GM20431 (cell line): ENCODE results near the gene ABHD12.
"Not testable (repeated sequence)": the region's sequence is repeated elsewhere in the genome, so short reads cannot be mapped to it uniquely, and the experiment has no call there.

ENCODE experiments used
- in situ Hi-C: fragments of 300-500 bp; cut with MseI, MboI; formaldehyde crosslinking; loops from one replicate; pipeline ENCODE4 v1.15.0; 2020; ENCODE audit warnings: low sequenced_read_pairs; ENCODE audit not compliant: unreplicated experiment

ABHD12 gene

DNA sequence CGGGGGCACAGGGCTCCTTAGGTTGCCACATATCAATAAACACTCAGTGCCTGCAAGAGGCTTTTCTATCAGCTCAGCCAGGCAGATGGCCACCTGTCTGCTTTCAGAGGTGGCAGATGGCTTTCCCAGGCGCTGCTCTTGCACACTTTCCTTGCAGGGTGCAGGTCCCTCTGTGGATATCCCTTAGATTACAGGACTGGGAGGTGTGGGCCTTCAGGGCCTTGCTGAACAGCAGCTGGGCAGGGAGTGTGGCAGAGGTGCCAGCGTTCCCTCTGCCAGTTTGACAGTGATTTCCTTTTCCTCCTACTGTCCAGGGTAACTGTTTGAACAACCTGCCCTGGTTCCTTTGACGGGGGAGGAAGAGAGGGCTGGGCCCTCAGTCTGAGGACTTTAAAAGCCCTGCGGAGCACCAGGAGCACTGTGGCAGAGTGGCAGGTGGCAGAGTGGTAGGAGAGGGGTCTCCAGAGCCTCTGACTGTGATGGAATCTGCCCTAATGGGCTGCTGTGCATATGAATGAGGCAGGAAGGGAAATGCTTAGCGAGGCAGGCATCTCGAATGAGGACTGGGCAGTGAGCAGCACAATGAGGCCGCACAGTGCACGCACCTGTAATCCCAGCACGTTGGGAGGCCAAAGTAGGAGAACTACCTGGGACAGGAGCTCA lies 34.2 kb downstream of the ABHD12 start:
- in situ Hi-C loops: no loop called here

DNA sequence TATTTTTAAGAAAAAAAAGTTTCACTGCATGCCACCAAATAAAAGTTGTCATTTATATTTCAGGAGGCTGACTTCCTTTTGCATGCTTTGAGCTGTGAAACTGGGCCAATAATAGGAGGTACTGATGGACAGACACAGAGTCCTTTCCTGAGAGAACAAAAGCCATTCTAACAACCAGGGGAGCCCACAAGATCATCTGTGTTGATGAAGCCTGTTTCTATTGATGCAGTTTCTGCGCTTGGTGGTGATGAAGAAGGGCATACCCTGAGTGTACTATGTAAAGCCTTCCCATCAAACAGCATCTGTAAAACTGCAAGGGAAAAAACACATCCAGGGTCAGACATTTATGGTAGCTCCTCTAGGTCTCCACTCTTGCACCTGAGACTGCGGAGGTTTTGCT lies 34.8 kb downstream of the ABHD12 start:
- in situ Hi-C loops: no loop called here

DNA sequence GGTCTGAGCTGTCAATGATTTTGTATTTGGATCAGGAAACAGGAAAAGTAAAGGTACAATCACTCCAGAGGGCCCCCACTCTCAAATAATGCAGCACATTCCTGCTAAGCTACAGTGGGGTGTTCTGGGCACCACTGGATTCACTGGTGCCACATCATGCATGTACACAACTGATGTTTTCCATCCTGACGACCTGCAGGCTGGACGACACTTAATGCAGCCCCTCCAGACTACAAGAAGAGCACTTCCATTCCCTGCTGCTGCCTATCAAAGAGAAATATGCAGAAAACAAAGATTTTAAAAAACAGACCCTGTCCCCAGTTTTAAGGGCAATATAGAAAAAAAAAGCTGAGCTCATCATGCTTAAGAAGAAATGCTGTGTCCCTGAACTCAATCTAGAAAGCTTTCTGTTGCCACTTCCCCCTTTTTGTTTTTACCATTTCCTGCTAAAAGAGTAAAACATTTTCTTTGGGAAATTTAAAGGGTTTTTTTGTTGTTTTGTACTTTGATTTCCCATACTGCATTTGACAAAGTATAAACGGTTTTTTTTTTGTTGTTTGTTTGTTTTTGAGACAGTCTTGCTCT lies 35.5 kb downstream of the ABHD12 start:
- in situ Hi-C loops: no loop called here

DNA sequence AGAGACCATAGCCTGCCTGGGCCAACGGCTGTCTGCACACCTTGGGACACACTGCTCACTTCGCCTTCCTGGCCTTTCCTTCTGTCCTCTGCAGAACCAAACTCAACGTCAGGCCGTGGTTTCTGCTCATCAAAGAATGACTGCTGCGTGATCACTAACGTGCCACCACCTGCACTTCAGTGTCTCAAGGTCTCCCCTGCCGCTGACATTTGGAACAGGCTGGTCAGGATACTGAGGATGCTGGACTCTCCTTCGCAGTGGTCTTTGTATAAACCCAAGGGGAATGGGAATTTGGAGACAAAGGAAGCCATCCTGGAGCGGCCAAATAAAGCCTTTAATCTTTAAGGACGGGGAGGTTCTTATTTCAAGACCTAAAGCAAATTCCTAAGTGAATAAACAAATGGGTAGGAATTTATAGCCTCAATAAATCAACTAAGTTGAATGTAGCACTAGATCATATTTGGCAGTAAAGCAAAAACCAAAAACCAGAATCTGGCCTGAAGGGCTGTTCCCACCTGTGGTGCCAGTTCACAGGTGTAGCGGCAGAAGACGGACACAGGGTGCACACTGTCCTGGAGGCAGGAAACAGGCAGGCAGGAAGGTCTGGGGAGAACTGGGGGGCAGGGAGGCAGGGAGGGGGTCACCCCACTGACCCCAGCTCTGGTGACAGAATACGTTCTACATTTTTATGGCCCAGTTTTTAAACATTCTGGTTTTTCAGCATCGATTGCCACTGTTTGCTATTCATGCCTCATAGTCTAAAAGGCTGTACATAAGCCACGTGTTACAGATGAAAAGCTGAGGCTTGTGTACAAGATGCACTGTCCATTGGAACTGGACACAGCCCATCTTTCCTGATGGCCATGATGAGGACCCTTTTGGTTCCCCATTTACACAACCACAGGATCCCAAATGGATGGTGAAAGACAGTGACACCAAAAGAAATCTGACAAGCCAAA lies 36.6 kb downstream of the ABHD12 start:
- in situ Hi-C loops: no loop called here

DNA sequence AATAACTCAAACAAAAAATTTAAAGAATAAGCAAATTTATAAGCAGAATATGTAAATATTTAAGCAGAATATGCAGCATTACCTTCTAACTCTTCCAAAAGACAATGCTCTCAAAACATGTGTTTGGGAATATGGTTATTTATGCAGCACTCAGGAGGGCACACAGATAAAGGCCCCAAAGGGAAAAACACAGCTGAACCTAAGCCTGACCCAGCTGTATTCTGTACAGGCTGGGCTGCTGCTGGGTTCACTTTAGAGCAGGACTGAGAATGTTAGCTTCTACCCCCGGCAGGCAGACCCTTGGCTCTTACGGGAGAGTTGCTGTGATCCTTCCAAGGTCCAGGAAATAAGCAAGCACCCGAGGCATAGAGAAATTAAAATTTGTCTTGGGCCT lies 37.3 kb downstream of the ABHD12 start:
- in situ Hi-C loops: no loop called here

DNA sequence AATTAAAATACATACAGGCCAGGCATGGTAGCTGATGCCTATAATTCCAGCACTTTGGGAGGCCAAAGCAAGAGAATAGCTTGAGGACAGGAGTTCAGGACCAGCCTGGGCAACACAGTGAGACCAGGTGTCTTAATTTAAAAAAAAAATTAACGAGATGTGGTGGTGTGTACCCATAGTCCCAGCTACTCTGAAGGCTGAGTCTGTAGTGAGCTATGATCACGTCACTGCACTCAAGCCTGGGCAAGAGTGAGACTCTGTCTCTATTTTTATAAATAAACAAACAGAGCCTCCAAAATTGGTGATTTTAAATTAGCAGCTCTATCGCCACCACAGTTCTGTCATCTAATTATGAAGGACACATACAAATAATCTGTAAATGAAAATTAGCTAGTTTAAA lies 37.9 kb downstream of the ABHD12 start:
- in situ Hi-C loops: no loop called here

DNA sequence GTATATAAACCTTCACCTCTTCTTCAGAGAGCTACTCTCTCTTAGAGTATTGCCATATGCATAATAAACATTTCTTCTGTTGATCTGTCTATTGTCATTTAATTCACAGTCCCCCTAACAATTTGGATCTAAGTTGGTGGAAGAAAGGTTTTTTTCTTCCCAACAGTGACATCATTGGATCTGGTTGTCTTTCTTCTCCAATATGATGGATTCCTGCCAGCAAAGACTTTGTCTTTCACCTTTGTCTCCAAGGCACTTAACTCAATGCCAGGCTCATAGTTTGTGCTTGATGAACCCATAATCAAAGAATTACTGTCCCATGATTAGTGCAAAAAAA lies 39.6 kb downstream of the ABHD12 start:
- in situ Hi-C loops: no loop called here

DNA sequence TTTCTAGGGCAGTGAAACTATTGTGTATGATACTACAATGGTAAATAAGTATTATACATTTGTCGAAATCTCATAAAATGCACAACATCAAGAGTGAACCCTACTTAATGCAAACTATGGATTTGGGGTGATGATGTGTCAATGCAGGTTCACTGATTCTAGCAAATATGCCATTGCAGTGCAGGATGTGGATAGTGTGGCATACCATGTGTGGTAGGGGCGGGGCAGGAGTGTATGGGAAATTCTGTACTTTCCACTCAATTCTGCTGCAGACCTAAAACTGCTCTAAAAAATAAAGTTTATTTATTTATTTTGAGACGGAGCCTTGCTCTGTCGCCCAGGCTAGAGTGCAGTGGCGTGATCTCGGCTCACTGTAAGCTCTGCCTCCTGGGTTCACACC lies 44.3 kb downstream of the ABHD12 start:
- in situ Hi-C loops: no loop called here

DNA sequence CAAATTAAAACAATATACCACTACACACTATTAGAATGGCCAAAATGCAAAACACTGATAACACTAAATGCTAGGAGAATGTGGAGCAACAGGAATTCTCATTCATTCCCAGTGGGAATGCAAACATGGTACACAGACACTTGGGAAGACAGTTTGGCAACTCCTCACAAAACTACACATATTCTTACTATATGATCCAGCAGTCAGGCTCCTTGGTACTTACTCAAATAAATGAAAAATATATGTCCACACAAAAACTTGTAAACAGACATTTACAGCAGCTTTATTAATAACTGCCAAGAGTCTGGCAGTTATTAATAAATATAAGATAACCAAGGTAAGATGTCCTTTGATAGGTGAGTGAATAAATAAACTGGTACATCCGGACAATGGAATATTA lies 44.9 kb downstream of the ABHD12 start:
- in situ Hi-C loops: no loop called here

DNA sequence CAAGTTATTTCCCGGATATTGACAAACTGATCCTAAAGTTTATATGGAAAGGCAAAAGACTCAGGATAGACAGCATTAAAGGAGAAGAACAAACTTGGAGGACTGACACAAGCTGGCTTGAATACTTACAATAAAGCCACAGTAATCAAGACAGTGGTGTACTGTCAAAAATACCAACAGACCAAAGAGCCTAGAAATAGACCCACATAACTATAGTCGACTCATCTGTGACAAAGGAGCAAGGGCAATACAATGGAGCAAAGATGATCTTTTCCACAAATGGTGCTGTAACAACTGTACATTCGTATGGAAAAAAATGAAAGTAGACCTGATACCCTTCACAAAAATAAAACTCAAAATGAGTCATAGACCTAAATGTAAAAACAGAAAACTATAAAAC lies 46.0 kb downstream of the ABHD12 start:
- in situ Hi-C loops: no loop called here

DNA sequence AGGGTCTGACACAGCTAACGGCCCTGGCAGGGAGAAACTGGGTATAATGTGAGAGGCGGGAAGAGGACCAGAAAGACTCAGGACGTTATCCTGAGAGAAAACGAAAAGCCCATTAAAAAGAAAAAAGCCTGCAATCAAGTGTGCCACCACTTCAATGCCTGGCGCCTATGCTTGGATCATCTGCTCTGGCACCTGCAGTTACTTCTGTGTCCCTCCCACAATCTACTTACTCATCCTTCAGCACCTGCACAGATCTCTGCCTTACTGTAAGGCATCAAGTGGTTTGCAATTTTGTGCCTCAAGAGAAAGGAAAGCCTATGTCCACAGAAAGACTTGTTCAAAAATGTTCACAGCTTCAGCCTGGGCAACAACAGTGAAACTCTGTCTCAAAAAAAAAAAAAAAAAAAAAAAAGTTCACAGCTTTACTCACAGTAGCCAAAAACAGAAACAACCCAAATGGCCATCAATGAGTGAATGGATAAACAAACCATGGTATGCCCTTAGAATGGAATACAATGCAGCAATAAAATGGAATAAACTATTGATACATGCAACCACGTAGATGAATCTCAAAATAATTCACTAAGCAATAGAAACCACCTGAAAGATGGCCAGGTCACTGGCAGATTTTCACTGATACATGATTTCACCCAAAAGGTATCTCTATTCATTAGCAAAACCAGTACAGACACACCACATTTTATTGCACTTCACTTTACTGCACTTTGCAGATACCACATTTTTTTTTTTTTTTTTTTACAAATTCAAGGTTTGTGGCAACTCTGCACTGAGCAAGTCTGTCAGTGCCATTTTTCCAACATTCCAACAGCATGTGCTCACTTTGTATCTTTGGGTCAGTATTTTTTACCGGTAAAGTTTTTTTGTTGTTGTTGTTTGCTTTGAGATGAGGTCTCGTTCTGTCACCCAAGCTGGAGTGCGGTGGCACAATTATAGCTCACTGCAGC lies 48.6 kb downstream of the ABHD12 start:
- in situ Hi-C loops: no loop called here

DNA sequence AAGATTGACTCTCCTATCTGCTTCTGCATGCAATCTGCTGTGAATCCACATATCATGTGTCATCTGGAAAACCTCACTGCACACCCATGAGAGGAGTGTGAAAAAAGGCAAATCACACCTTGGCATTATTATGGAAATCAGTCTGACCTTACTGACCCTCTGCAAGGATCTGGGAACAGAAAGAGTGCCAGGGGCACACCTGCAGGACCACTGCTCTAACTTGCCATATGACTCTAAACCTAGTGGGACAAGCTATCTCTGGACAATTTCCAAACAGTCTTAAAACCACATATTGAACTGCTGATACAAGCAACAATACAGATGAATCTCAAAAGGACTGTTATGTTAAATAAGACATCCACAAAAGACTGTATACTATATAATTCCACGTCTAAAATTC lies 50.3 kb downstream of the ABHD12 start:
- in situ Hi-C loops: no loop called here

DNA sequence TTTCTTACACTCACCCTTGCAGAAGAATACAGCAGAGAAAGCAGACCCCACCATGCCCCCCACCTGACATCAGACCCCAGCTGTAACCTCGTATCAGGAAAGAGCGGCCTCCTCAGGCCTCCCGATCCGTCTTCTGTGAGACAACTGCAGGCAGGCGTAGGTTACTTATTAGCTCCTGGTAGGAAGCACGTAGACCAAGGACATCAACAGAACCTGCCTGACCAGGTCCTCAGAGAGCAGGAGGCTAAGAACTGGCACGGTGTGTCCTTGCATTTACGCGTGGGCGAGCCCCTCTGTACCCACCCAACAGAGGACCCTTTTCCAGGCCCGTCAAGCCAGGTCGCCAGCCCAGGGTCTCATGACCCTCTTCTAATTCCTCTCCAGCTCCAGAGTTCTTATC lies 51.0 kb downstream of the ABHD12 start:
- in situ Hi-C loops: no loop called here

DNA sequence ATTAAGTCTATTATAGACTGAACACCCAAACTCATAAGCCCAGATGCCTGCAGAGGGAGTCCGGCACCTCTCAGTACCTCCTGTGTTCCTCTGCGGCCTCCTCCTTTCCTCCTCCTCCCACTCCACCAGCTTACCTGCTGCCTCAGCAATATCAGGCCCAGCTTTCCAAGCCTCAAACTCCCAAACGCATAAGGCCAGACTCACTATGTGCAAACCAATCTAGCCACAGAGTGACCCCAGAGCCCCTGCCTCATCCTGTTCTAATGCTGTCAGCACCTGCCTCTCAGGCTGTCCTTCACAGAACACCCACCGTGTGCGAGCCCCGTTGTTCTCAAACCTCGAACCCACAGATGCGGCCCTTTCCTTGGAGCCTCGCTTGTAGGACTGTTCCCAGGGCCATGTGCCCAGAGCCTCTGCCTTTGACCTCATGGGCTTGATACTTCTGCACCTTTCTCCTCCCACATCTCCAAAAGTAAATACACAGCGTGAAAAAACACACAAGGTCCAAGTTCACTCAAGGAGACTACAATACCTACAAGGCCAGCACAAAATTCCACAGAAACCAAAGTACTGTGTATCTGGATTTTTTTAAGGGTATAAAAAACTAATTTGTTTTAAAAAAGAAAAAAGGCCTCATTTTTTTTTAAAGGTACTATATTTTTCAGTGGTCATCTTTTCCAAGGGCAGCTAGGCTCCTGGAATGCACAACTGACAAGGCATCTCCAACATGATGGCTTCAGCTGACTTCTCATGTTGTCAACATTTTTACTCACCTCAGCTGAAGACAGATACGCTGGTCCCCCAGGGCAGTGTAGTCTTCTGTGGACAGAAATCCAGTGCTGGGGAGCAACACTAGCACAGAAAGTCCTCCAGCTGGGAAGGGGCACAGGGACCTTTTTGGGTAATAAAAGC lies 52.3 kb downstream of the ABHD12 start:
- in situ Hi-C loops: no loop called here

DNA sequence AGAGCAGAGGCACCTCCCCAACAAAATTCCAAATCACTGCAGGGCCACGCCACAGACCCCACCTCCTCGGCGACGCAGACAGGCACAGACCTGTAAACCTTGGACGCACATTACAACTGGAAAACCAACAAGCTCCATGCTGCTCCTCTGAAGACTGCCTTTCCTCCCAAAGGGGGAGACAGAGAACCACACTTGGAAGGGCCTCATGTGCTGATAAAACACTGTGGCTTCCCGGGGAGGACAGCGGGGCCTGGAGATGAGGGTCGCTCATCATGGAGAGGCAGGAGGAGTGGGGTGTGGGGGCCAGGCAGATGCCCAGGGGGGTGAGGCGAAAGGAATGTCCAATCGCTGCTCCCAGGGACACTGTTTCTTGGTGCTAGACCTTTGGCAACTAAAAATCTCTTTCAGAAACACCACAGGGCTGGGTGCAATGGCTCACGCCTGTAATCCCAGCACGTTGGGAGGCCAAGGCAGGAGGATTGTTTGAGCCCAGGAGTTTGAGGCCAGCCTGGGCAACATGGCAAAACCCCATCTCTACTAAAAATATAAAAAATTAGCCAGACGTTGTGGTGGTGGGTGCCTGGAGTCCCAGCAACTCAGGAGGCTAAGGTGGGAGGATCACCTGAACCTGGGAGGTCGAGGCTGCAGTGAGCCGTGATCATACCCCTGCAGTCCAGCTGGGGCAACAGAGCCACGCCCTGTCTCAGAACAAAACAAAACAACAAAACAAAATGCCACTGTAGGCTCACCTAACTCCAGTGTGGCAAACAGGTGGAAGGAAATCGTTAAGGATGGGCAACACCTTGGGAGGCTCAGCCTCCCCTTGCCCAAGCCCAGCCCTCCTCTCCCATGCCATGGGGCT lies 53.8 kb downstream of the ABHD12 start:
- in situ Hi-C loops: no loop called here

DNA sequence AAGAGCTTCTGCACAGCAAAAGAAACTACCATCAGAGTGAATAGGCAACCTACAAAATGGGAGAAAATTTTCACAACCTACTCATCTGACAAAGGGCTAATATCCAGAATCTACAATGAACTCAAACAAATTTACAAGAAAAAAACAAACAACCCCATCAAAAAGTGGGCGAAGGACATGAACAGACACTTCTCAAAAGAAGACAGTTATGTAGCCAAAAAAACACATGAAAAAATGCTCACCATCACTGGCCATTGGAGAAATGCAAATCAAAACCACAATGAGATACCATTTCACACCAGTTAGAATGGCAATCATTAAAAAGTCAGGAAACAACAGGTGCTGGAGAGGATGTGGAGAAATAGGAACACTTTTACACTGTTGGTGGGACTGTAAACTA lies 55.7 kb downstream of the ABHD12 start:
- in situ Hi-C loops: not testable (repeated sequence)

DNA sequence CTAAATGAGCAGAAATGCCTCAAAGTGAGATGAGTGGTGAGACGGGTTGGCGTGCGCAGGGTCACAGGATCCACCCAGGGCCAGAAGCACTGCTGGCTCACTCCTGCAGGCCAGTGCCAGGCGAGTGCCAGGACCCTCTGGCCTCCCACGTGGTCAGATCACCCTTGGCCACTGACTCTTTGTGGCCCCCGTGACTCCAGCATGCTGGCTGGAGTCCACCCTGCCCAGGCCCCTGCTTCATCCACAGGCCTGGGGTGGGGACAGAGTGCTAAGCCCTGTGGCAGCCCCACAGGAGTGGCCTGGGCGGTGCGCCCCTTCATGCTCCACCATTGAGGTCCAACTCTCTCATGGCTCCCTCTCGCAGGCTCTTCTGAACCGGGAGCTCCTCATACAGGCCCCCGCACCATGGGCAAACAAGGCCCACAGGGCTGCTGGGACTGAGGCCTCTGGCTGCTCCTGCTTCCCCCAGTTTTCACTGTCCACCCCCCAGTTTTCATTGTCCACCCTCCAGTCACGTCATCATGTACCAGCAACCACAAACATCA lies 61.6 kb downstream of the ABHD12 start:
- in situ Hi-C loops: no loop called here
